Mesodermal cell (in vitro differentiated cells): ENCODE results near the gene IQCB1. TPM values are rescaled to one million over a fixed set of nuclear protein-coding genes. Genes with fewer than 3 reads are reported as not detected.
"Not testable (repeated sequence)": the region's sequence is repeated elsewhere in the genome, so short reads cannot be mapped to it uniquely, and the experiment has no call there.

ENCODE experiments used
- H3K27ac ChIP-seq: 2 replicates; pipeline ENCODE4 v1.7.0; 2013; ENCODE audit warnings: mild to moderate bottlenecking, low read depth, low read length, moderate library complexity; ENCODE audit not compliant: severe bottlenecking
- H3K36me3 ChIP-seq: 2 replicates; pipeline ENCODE4 v1.7.1; 2013; ENCODE audit warnings: mild to moderate bottlenecking, low read length, moderate library complexity; ENCODE audit not compliant: control insufficient read depth, insufficient read depth
- H3K4me1 ChIP-seq: one replicate; pipeline ENCODE4 v1.7.1; 2013; ENCODE audit warnings: mild to moderate bottlenecking, low read length; ENCODE audit not compliant: insufficient read depth, control insufficient read depth, poor library complexity, severe bottlenecking
- H3K4me3 ChIP-seq: 2 replicates; pipeline ENCODE4 v1.7.0; 2013; ENCODE audit warnings: low read length, control low read depth, mild to moderate bottlenecking; ENCODE audit not compliant: insufficient read depth, poor library complexity, severe bottlenecking; ENCODE audit errors: extremely low read depth
- H3K9me3 ChIP-seq: 2 replicates; pipeline ENCODE4 v1.7.1; 2013; ENCODE audit warnings: mild to moderate bottlenecking, low read length, moderate library complexity; ENCODE audit not compliant: control insufficient read depth
- WGBS, 2 experiments: methylation state at CpG; one replicate each; pipeline ENCODE4 v1.1.5; 2013; ENCODE audit warnings: missing lambda C conversion rate in 2 of 2; ENCODE audit not compliant: insufficient coverage in 2 of 2; 5-methylcytosine and 5-hydroxymethylcytosine counted together
- polyA plus RNA-seq, 2 experiments: library from polyadenylated mRNA; stranded (reverse); fragments of 50-300 nt; gene quantifications; one replicate each; pipeline ENCODE4 v1.2.3, GENCODE V29; 2013

The IQCB1 gene
- polyA plus RNA-seq (2013, experiment 1 of 2) = 34.4 TPM
- polyA plus RNA-seq (2013, experiment 2 of 2) = 35.1 TPM

- peak within 1 kb of the TSS; percentile 25 for H3K27ac ChIP-seq
- 0 to 1% methylated on average over 22 to 46 of the region's 54 CpGs for WGBS, 2 experiments
- peak within 1 kb of the TSS; percentile 66 for H3K4me3 ChIP-seq
- H3K36me3 ChIP-seq = peaks cover 24% of the 10 kb centered on the region
- H3K9me3 ChIP-seq = no peaks in the 10 kb centered on the region
- H3K4me1 ChIP-seq = no peaks in the 10 kb centered on the region
Measured at GRCh38 chr3:121834671-121835464, at the start of gene IQCB1, which contains the start of gene EAF2. TSS of gene IQCB1 (minus strand) at chr3:121835060. CDS start at chr3:121828960, 6,100 bp downstream. TSS of gene EAF2 (plus strand) at chr3:121835209. CDS start at chr3:121835286, 77 bp downstream.

- WGBS, 2 experiments = no CpG with 5 or more reads among the region's 1 CpG
- Histone ChIP-seq H3K36me3 (no peaks in the 10 kb centered on the region), H3K27ac (no peak overlapping the region), H3K9me3 (no peaks in the 10 kb centered on the region), H3K4me3 (no peak overlapping the region), H3K4me1 (no peaks in the 10 kb centered on the region)
Measured at GRCh38 chr3:121883507-121883906, 48.6 kb upstream of the IQCB1 start.

GRCh38 chr3:121878411-121878810, 43.6 kb upstream of the IQCB1 start:
- H3K9me3 ChIP-seq = no peaks in the 10 kb centered on the region
- no peaks in the 10 kb centered on the region for H3K4me1 ChIP-seq
- H3K27ac ChIP-seq = no peak overlapping the region
- no CpG with 5 or more reads among the region's 1 CpG for WGBS, 2 experiments
- H3K36me3 ChIP-seq = no peaks in the 10 kb centered on the region
- H3K4me3 ChIP-seq = no peak overlapping the region

- WGBS, 2 experiments = 80 to 100% methylated on average over 1 of the region's 1 CpG
- Histone ChIP-seq H3K27ac (no peak overlapping the region), H3K4me1 (no peaks in the 10 kb centered on the region), H3K36me3 (no peaks in the 10 kb centered on the region), H3K4me3 (no peak overlapping the region), H3K9me3 (no peaks in the 10 kb centered on the region)
Measured at GRCh38 chr3:121871430-121871829, 36.6 kb upstream of the IQCB1 start.

GRCh38 chr3:121870717-121871116, 35.9 kb upstream of the IQCB1 start:
- Histone ChIP-seq H3K4me1 (no peaks in the 10 kb centered on the region), H3K9me3 (no peaks in the 10 kb centered on the region), H3K36me3 (no peaks in the 10 kb centered on the region), H3K27ac (no peak overlapping the region), H3K4me3 (no peak overlapping the region)

- H3K9me3 ChIP-seq = no peaks in the 10 kb centered on the region
- WGBS, 2 experiments = 75 to 83% methylated on average over 1 of the region's 2 CpGs
- H3K4me1 ChIP-seq = no peaks in the 10 kb centered on the region
- no peak overlapping the region for H3K27ac ChIP-seq
- no peak overlapping the region for H3K4me3 ChIP-seq
- H3K36me3 ChIP-seq = no peaks in the 10 kb centered on the region
Measured at GRCh38 chr3:121869736-121870135, 34.9 kb upstream of the IQCB1 start.

- Histone ChIP-seq H3K4me3 (no peak overlapping the region), H3K9me3 (peaks cover 4% of the 10 kb centered on the region), H3K4me1 (no peaks in the 10 kb centered on the region), H3K27ac (no peak overlapping the region), H3K36me3 (no peaks in the 10 kb centered on the region)
Measured at GRCh38 chr3:121863801-121864200, 28.9 kb upstream of the IQCB1 start.

- not testable (repeated sequence) for H3K27ac ChIP-seq, H3K36me3 ChIP-seq, H3K4me1 ChIP-seq, H3K4me3 ChIP-seq, H3K9me3 ChIP-seq
- WGBS, 2 experiments = 91 to 95% methylated on average over 8 of the region's 9 CpGs
Measured at GRCh38 chr3:121863247-121863646, 28.4 kb upstream of the IQCB1 start.

- H3K27ac ChIP-seq, H3K4me1 ChIP-seq, H3K36me3 ChIP-seq, H3K4me3 ChIP-seq, H3K9me3 ChIP-seq: not testable (repeated sequence)
- WGBS, 2 experiments = no CpG with 5 or more reads among the region's 5 CpGs
Measured at GRCh38 chr3:121857778-121858177, 22.9 kb upstream of the IQCB1 start.

GRCh38 chr3:121855555-121855954, 20.7 kb upstream of the IQCB1 start:
- 22 to 57% methylated on average over 1 to 2 of the region's 5 CpGs for WGBS, 2 experiments
- H3K36me3 ChIP-seq = no peaks in the 10 kb centered on the region
- no peaks in the 10 kb centered on the region for H3K4me1 ChIP-seq
- H3K4me3 ChIP-seq = no peak overlapping the region
- no peak overlapping the region for H3K27ac ChIP-seq
- H3K9me3 ChIP-seq = no peaks in the 10 kb centered on the region

GRCh38 chr3:121852256-121852655, 17.4 kb upstream of the IQCB1 start:
- Histone ChIP-seq H3K36me3 (no peaks in the 10 kb centered on the region), H3K4me1 (no peaks in the 10 kb centered on the region), H3K27ac (no peak overlapping the region), H3K4me3 (no peak overlapping the region), H3K9me3 (no peaks in the 10 kb centered on the region)
- 100% methylated on average over 1 of the region's 2 CpGs for WGBS, 2 experiments
